ENCODE results near the gene GPR132. TPM values are rescaled to one million over a fixed set of nuclear protein-coding genes. Genes with fewer than 3 reads are reported as not detected.

The GPR132 gene
- total and polyA plus RNA-seq, 2 of the 8 experiments (the other 6 are each of a cell fraction or from before 2014, with no cell fraction given), result 0.11 TPM; not detected in 1

DNA sequence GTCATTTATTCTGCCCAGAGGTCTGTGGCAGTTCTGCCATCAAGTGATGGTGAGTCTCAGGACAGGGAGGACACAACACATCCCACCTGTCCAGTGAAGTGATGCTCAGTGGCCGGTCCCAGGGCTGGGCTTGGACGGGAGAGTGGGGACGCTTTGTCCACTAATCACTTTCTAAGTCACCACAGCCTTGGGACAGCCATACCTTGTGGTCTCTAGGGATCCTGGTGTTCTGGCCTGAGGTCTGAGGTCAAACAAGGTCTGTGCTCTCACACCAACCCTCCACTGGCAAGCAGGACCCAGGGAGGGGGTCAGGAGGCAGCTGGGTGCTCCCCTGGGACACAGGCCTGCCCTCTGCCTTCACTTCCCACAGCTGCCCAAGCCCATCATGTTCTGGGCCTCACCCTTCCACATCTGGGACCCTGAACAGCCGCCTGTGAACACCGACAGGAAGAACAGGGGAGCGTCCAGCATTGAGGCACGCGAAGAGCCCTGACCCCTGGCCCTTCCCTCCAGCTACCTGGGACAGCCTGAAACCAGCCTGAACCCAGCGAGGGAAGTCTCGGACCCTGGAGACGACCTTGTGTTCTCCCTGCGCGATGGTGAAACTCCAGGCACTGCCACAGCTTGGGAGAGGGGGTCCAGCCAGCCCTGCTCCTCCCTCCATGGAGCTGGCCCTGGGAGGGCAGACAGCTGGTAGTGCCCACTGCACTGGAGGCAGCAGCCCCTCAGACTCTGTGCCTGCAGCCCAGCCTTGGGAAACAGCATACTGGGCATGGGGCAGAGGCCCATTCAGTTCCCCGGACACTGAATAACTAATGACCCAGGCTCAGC lies 19.7 kb upstream of the GPR132 start:
- CTCF ChIA-PET (ENCODE audit: partially characterized antibody), result interaction anchor here (1.1 to 4.6 kb wide), 8 partner anchors 9 to 115 kb away, joined by 3 to 25 read pairs (median 4); partner anchors contain the start of gene JAG2
- Histone ChIP-seq H3K27me3 (replicated peaks in 1 of 4; ENCODE audit: control insufficient read depth in 3 of 4, extremely low read depth in 1 of 4, insufficient read depth in 3 of 4, low read length in 3 of 4) (peaks cover 12 to 44% (median 34%) of the 10 kb centered on the region in 4 experiments), H4K91ac (replicated peaks; ENCODE audit: insufficient read length, low read length) (no peak overlapping the region), H3K56ac (replicated peaks; ENCODE audit: insufficient read length, low read depth, low read length) (no peak overlapping the region), H3K4ac (replicated peaks; ENCODE audit: insufficient read length, low read depth, low read length) (no peak overlapping the region), H2AK5ac (ENCODE audit: low read depth, low read length) (no peak overlapping the region), H3K18ac (ENCODE audit: extremely low read depth, low read length) (no peak overlapping the region), H2BK12ac (ENCODE audit: low read depth, low read length) (no peak overlapping the region), H3K36me3 (ENCODE audit: control insufficient read depth in 2 of 4, insufficient read depth in 4 of 4, low read length in 3 of 4) (no peaks in the 10 kb centered on the region), H3K27ac (ENCODE audit: low read depth, low read length) (no peak overlapping the region), H3K14ac (ENCODE audit: insufficient read length) (no peak overlapping the region), H3K4me1 (replicated peaks in 1 of 4; ENCODE audit: control insufficient read depth in 3 of 4, insufficient read depth in 4 of 4, low read length in 3 of 4) (peaks cover 0 to 10% (median 5%) of the 10 kb centered on the region in 4 experiments; a peak in 3 of 7 replicates), H3K79me1 (ENCODE audit: low read depth, low read length) (no peaks in the 10 kb centered on the region), H2BK5ac (ENCODE audit: low read depth, low read length) (no peak overlapping the region), H2AFZ (ENCODE audit: low read length) (no peak overlapping the region), H3K9ac (replicated peaks in 1 of 4; ENCODE audit: extremely low read depth in 1 of 4, low read depth in 3 of 4, low read length in 3 of 4) (no peak overlapping the region), H2BK20ac (ENCODE audit: low read length) (no peak overlapping the region), H3K79me2 (ENCODE audit: control insufficient read depth in 1 of 2, insufficient read depth in 2 of 2, low read length in 2 of 2) (no peaks in the 10 kb centered on the region), H3K4me2 (ENCODE audit: insufficient read depth in 1 of 2, low read depth in 2 of 2, low read length in 2 of 2) (no peak overlapping the region), H4K5ac (ENCODE audit: insufficient read length, low read depth, low read length) (no peak overlapping the region), H3K4me3 (ENCODE audit: extremely low read depth in 1 of 4, insufficient read depth in 2 of 4, low read depth in 3 of 4, low read length in 4 of 4) (no peak overlapping the region), H3K9me3 (ENCODE audit: insufficient read depth in 2 of 2, low read depth in 1 of 2, low read length in 1 of 2) (peaks cover 0 to under 1% of the 10 kb centered on the region in 2 experiments; a peak in 1 of 4 replicates), H4K20me1 (replicated peaks in 1 of 2; ENCODE audit: control insufficient read depth in 1 of 2, insufficient read depth in 2 of 2, low read length in 2 of 2) (peaks cover 3 to 4% of the 10 kb centered on the region in 2 experiments), H2BK15ac (ENCODE audit: low read length) (no peak overlapping the region), H2BK120ac (replicated peaks; ENCODE audit: low read depth, low read length) (no peak overlapping the region), H3K23me2 (ENCODE audit: low read depth, low read length) (peaks cover 26% of the 10 kb centered on the region; the same call in 1 of the 2 replicates), H3K23ac (ENCODE audit: insufficient read length) (no peak overlapping the region), H4K8ac (ENCODE audit: extremely low read depth, insufficient read depth, low read length) (peak overlapping the region; percentile 68)
- 86% methylated on average over 14 of the region's 14 CpGs; no CpG with 5 or more reads in 1 of the 2 experiments for WGBS, 2 experiments (ENCODE audit: extremely low coverage in 1 of 2, insufficient coverage in 1 of 2, insufficient read length in 1 of 2, insufficient replicate concordance in 2 of 2, low coverage in 1 of 2, low lambda C conversion rate in 2 of 2, missing lambda C conversion rate in 1 of 2)
- POLR2A ChIA-PET (ENCODE audit: partially characterized antibody), result no interaction called here
- DNase-seq (ENCODE audit: low read depth in 1 of 2, low spot score in 2 of 2), result no peak
- FAIRE-seq, result no peak
- no peak for TF ChIP-seq KDM4A (IDR thresholded peaks at IDR 0.05; ENCODE audit: low read depth, low read length, severe bottlenecking)
- TF ChIP-seq PHF8 (conservative IDR thresholded peaks at IDR 0.05; ENCODE audit: low read depth, low read length), result no peak
- TF ChIP-seq, protein P1, sequence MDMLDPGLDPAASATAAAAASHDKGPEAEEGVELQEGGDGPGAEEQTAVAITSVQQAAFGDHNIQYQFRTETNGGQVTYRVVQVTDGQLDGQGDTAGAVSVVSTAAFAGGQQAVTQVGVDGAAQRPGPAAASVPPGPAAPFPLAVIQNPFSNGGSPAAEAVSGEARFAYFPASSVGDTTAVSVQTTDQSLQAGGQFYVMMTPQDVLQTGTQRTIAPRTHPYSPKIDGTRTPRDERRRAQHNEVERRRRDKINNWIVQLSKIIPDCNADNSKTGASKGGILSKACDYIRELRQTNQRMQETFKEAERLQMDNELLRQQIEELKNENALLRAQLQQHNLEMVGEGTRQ (IDR thresholded peaks at IDR 0.05; ENCODE audit: low read length), result no peak
- TF ChIP-seq RBBP5 (IDR thresholded peaks at IDR 0.05; ENCODE audit: borderline replicate concordance, low read depth, low read length), result no peak
- TF ChIP-seq HDAC2 (IDR thresholded peaks at IDR 0.05; ENCODE audit: borderline replicate concordance in 1 of 2, low read depth in 2 of 2, low read length in 2 of 2), result no peak
- TF ChIP-seq, protein P2, sequence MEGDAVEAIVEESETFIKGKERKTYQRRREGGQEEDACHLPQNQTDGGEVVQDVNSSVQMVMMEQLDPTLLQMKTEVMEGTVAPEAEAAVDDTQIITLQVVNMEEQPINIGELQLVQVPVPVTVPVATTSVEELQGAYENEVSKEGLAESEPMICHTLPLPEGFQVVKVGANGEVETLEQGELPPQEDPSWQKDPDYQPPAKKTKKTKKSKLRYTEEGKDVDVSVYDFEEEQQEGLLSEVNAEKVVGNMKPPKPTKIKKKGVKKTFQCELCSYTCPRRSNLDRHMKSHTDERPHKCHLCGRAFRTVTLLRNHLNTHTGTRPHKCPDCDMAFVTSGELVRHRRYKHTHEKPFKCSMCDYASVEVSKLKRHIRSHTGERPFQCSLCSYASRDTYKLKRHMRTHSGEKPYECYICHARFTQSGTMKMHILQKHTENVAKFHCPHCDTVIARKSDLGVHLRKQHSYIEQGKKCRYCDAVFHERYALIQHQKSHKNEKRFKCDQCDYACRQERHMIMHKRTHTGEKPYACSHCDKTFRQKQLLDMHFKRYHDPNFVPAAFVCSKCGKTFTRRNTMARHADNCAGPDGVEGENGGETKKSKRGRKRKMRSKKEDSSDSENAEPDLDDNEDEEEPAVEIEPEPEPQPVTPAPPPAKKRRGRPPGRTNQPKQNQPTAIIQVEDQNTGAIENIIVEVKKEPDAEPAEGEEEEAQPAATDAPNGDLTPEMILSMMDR (IDR thresholded peaks at IDR 0.05; ENCODE audit: control extremely low read depth in 1 of 3, insufficient read depth in 1 of 3, low read depth in 1 of 3, low read length in 3 of 3), result no peak

All from H1 (cell line).